ENCODE data around the gene PRX. TPM values are rescaled to one million over a fixed set of nuclear protein-coding genes. Genes with fewer than 3 reads are reported as not detected.

The PRX gene
- total and polyA plus RNA-seq, 2 of the 4 experiments (the other 2 are of a cell fraction) = 0.90 to 1.7 TPM

- in situ Hi-C loops (cut with MboI; ENCODE audit: low sequenced_read_pairs) = no loop called here
- 50% methylated on average over 2 of the region's 3 CpGs; no CpG with 5 or more reads in 1 of the 2 experiments for WGBS, 2 experiments (ENCODE audit: extremely low coverage in 2 of 2, insufficient read length in 1 of 2)
- no peak overlapping the region for H2BK20ac ChIP-seq (ENCODE audit: low read depth, low read length)
- H4K5ac ChIP-seq (ENCODE audit: low read depth, low read length) = no peak overlapping the region
- no peak overlapping the region for H3K56ac ChIP-seq (ENCODE audit: extremely low read depth, insufficient read depth, low read length)
- H3K9ac ChIP-seq (ENCODE audit: low read depth, low read length) = no peak overlapping the region
- no peaks in the 10 kb centered on the region for H3K9me1 ChIP-seq (ENCODE audit: insufficient read depth, low read length)
- H3K23ac ChIP-seq (ENCODE audit: low read depth, low read length) = no peak overlapping the region
- H3K14ac ChIP-seq (replicated peaks; ENCODE audit: low read depth, low read length) = no peak overlapping the region; the same call in 1 of the 2 replicates
- no peak overlapping the region for H3K27ac ChIP-seq (ENCODE audit: insufficient read depth, low read length)
- TF ChIP-seq CEBPB (IDR thresholded peaks at IDR 0.05; ENCODE audit: low read depth, low read length) = no peak
- TF ChIP-seq USF2 (IDR thresholded peaks at IDR 0.05; ENCODE audit: low read depth, low read length) = no peak
- no peak for TF ChIP-seq RCOR1 (IDR thresholded peaks at IDR 0.05; ENCODE audit: insufficient replicate concordance, low read length)
- TF ChIP-seq NFE2L2 (IDR thresholded peaks at IDR 0.05; ENCODE audit: low read depth, low read length) = no peak
- no peak for TF ChIP-seq MXI1 (IDR thresholded peaks at IDR 0.05; ENCODE audit: borderline replicate concordance, low read depth, low read length)
- TF ChIP-seq CTCF (conservative IDR thresholded peaks at IDR 0.05; ENCODE audit: low read depth, low read length) = no peak
- no peak for TF ChIP-seq BHLHE40 (IDR thresholded peaks at IDR 0.05; ENCODE audit: low read depth, low read length)
- TF ChIP-seq RFX5 (IDR thresholded peaks at IDR 0.05; ENCODE audit: low read depth, low read length) = no peak
- no peak for TF ChIP-seq ELK1 (IDR thresholded peaks at IDR 0.05; ENCODE audit: borderline replicate concordance, low read depth, low read length)
- TF ChIP-seq CHD1 (IDR thresholded peaks at IDR 0.05; ENCODE audit: low read depth, low read length) = no peak
- no peak for TF ChIP-seq SMC3 (IDR thresholded peaks at IDR 0.05; ENCODE audit: low read depth, low read length)
- no peak for TF ChIP-seq MAFK (IDR thresholded peaks at IDR 0.05; ENCODE audit: low read depth, low read length)
- no peak for TF ChIP-seq MAZ (IDR thresholded peaks at IDR 0.05; ENCODE audit: borderline replicate concordance, low read depth, low read length)
- TF ChIP-seq POLR2A (IDR thresholded peaks at IDR 0.05; ENCODE audit: low read depth, low read length) = no peak
- no peak for TF ChIP-seq FOS (IDR thresholded peaks at IDR 0.05; ENCODE audit: low read depth, low read length)
- no peak for TF ChIP-seq RAD21 (IDR thresholded peaks at IDR 0.05; ENCODE audit: low read length)
- ChIA-PET POLR2A (ENCODE audit: unreplicated experiment) (no interaction called here), CTCF (no interaction called here)
- no peak overlapping the region for H3K4me2 ChIP-seq (ENCODE audit: low read depth, low read length)
- dilution Hi-C loops (cut with HindIII; ENCODE audit: low sequenced_read_pairs, unreplicated experiment) = no loop called here
- no peaks in the 10 kb centered on the region for H3K27me3 ChIP-seq (ENCODE audit: control insufficient read depth, insufficient read depth, low read length)
- no peak overlapping the region for H2AK5ac ChIP-seq (ENCODE audit: low read depth, low read length)
- no peaks in the 10 kb centered on the region for H3K36me3 ChIP-seq (ENCODE audit: control insufficient read depth, insufficient read depth, low read length)
- H4K8ac ChIP-seq (ENCODE audit: low read depth in 2 of 2, low read length in 2 of 2) = no peak overlapping the region
- H3K4me1 ChIP-seq (ENCODE audit: control insufficient read depth, insufficient read depth, low read length) = no peaks in the 10 kb centered on the region; the same call in 1 of the 2 replicates
- no peak overlapping the region for H4K91ac ChIP-seq (ENCODE audit: insufficient read depth, low read depth, low read length)
- H3K79me1 ChIP-seq (ENCODE audit: low read depth in 1 of 2, low read length in 2 of 2) = peaks cover 0 to 10% of the 10 kb centered on the region in 2 experiments; a peak in 1 of 4 replicates
- DNase-seq (no peak), ATAC-seq (ENCODE audit: low read depth) (no peak)
- no peaks in the 10 kb centered on the region for H3K9me3 ChIP-seq (ENCODE audit: control insufficient read depth, insufficient read depth, low read length)
- no peak overlapping the region for H2AFZ ChIP-seq (replicated peaks; ENCODE audit: low read length, poor library complexity)
- no peak overlapping the region for H2BK5ac ChIP-seq (ENCODE audit: low read depth, low read length, poor library complexity, severe bottlenecking)
- no peak overlapping the region for H3K4ac ChIP-seq (ENCODE audit: low read depth, low read length)
- intact Hi-C loops (cut with micrococcal nuclease) = no loop called here
- H2AK9ac ChIP-seq (replicated peaks; ENCODE audit: low read depth, low read length, poor library complexity) = no peak overlapping the region
- no peak overlapping the region for H2BK15ac ChIP-seq (ENCODE audit: low read depth, low read length)
- no peak overlapping the region for H2BK120ac ChIP-seq (ENCODE audit: low read depth, low read length)
- no peaks in the 10 kb centered on the region for H4K20me1 ChIP-seq (ENCODE audit: insufficient read depth, low read length)
- no peak overlapping the region for H3K4me3 ChIP-seq (ENCODE audit: insufficient read depth, low read depth, low read length)
- no TSS peak for BruUV-seq (replicated peaks)
- H3K18ac ChIP-seq (ENCODE audit: low read depth, low read length) = no peak overlapping the region
Observed at GRCh38 chr19:40400559-40400958, 12.6 kb downstream of the PRX start.
